HepG2 (cell line): ENCODE results near the gene FLG. TPM values are rescaled to one million over a fixed set of nuclear protein-coding genes. Genes with fewer than 3 reads are reported as not detected.
"Not testable (repeated sequence)": the region's sequence is repeated elsewhere in the genome, so short reads cannot be mapped to it uniquely, and the experiment has no call there.

Experiments used
- ATAC-seq: fragments of 200-7000 bp; cut with Tn5 transposase; 3 replicates; pipeline ENCODE4 v1.9.1; 2020; ENCODE audit warnings: mild to moderate bottlenecking, moderate library complexity
- BruUV-seq: library from RNA; stranded (reverse); fragments of 400-500 nt; replicated peaks from 2 replicates; lab custom pipeline; 2021; lab: Mats Ljungman, UMichigan
- CTCF ChIA-PET: fragments of 300-600 bp; formaldehyde crosslinking; extraction: SDS; loops from one replicate; lab custom pipeline; 2021; ENCODE audit warnings: low total read pairs, inconsistent platforms, low intra/inter-chr PET ratio; lab: Yijun Ruan, JAX
- POLR2A ChIA-PET: fragments of 350-600 bp; sonication (Branson Sonifier 250); formaldehyde crosslinking; loops from one replicate; lab custom pipeline; 2020; ENCODE audit warnings: antibody characterized with exemption, inconsistent platforms; lab: Yijun Ruan, JAX
- DNase-seq: peaks from one replicate; pipeline ENCODE4 v3.0.0-alpha.2; 2015; ENCODE audit warnings: low spot score
- FAIRE-seq: peaks from 3 replicates; lab custom pipeline; 2011; peaks lifted over from hg19 to GRCh38; lab: Jason Lieb, UNC
- H2AFZ ChIP-seq: one replicate; pipeline ENCODE4 v1.6.1; 2011; ENCODE audit warnings: low read length, inconsistent platforms
- H3K27ac ChIP-seq: fragments of 300-600 bp; 3 replicates; pipeline ENCODE4 v1.8.0; 2011; ENCODE audit warnings: mixed run types, mild to moderate bottlenecking, mixed read lengths, low read length, inconsistent platforms; ENCODE audit not compliant: insufficient read depth; ENCODE audit errors: extremely low read length
- H3K27me3 ChIP-seq, 2 experiments: fragments of 200-600 bp in 1 of 2; 2 replicates in 1 of 2; 3 replicates in 1 of 2; pipeline versions ENCODE4 v1.6.0 to v1.8.0; 2011; ENCODE audit warnings: low read length in 2 of 2, mild to moderate bottlenecking in 2 of 2, moderate library complexity in 2 of 2, inconsistent platforms in 1 of 2; ENCODE audit not compliant: insufficient read depth in 2 of 2, control insufficient read depth in 1 of 2
- H3K36me3 ChIP-seq, 2 experiments: fragments of 200-600 bp in 1 of 2; replicated peaks in 1 of 2; 2 replicates in 1 of 2; 3 replicates in 1 of 2; pipeline versions ENCODE4 v1.5.1 to v1.8.0; 2011; ENCODE audit warnings: low read length in 2 of 2, inconsistent platforms in 1 of 2; ENCODE audit not compliant: insufficient read depth in 2 of 2, control insufficient read depth in 1 of 2
- H3K4me1 ChIP-seq: 2 replicates; pipeline ENCODE4 v1.5.1; 2012; ENCODE audit warnings: low read length, inconsistent platforms; ENCODE audit not compliant: insufficient read depth
- H3K4me2 ChIP-seq: 2 replicates; pipeline ENCODE4 v1.6.0; 2011; ENCODE audit warnings: low read depth, low read length, inconsistent platforms
- H3K4me3 ChIP-seq, 3 experiments: fragments of 200-600 bp in 1 of 3; sonication (generic), shearing (Covaris generic) in 1 of 3; replicated peaks in 1 of 3; 2 replicates each; pipeline ENCODE4 v1.5.1; 2011 to 2016; ENCODE audit warnings: low read length in 3 of 3, inconsistent platforms in 2 of 3, low read depth in 2 of 3, mild to moderate bottlenecking in 2 of 3, control low read depth in 1 of 3, mixed read lengths in 1 of 3; ENCODE audit not compliant: insufficient read depth in 1 of 3
- H3K79me2 ChIP-seq: one replicate; pipeline ENCODE4 v1.6.1; 2011; ENCODE audit warnings: low read length, inconsistent platforms; ENCODE audit not compliant: insufficient read depth
- H3K9ac ChIP-seq: 2 replicates; pipeline ENCODE4 v1.6.0; 2011; ENCODE audit warnings: mild to moderate bottlenecking, low read depth, low read length, inconsistent platforms; ENCODE audit not compliant: insufficient read depth
- H3K9me3 ChIP-seq: 2 replicates; pipeline ENCODE4 v1.5.1; 2012; ENCODE audit warnings: mild to moderate bottlenecking, low read length
- H4K20me1 ChIP-seq: 2 replicates; pipeline ENCODE4 v1.6.0; 2011; ENCODE audit warnings: inconsistent platforms, mild to moderate bottlenecking, low read length, moderate library complexity; ENCODE audit not compliant: insufficient read depth
- WGBS: methylation state at CpG from one replicate; pipeline ENCODE4 v1.1.6; 2017; ENCODE audit warnings: low lambda C conversion rate; 5-methylcytosine and 5-hydroxymethylcytosine counted together
- in situ Hi-C: cut with HindIII; loops from 2 replicates; pipeline ENCODE4 v1.10.0; 2017; ENCODE audit warnings: low pct_unique_long_range_greater_than_20kb; ENCODE audit not compliant: extremely low pct_ligation_motif_present
- intact Hi-C: fragments of 100-400 bp; cut with micrococcal nuclease; formaldehyde crosslinking; loops from one replicate; pipeline ENCODE4 v1.10.0; 2022; ENCODE audit not compliant: unreplicated experiment
- polyA plus RNA-seq, 8 experiments: library from polyadenylated mRNA; depleted of rRNA in 3 of 8; stranded (reverse) in 7 of 8; unstranded in 1 of 8; fragments of >200 nt; fragmentation: Illumina TruSeq in 4 of 8; extraction: Trizol in 4 of 8; gene quantifications; 2 replicates each; pipeline versions ENCODE4 v1.2.1 to v1.2.3, GENCODE V29; 2011 to 2016; ENCODE audit warnings: low read depth in 4 of 8, missing spikeins in 1 of 8, mixed read lengths in 1 of 8; ENCODE audit not compliant: insufficient read depth in 1 of 8
- total RNA-seq, 5 experiments: library from RNA; depleted of rRNA; stranded (reverse); fragments of >200 nt; fragmentation: Illumina TruSeq; extraction: Trizol; gene quantifications; 2 replicates each; pipeline ENCODE4 v1.2.3, GENCODE V29; 2016; ENCODE audit warnings: low read depth in 1 of 5

FLG gene
- total and polyA plus RNA-seq, 2 of the 13 experiments (the other 11 are each of a cell fraction or from before 2014, with no cell fraction given), result 0.01 TPM; not detected in 1

DNA sequence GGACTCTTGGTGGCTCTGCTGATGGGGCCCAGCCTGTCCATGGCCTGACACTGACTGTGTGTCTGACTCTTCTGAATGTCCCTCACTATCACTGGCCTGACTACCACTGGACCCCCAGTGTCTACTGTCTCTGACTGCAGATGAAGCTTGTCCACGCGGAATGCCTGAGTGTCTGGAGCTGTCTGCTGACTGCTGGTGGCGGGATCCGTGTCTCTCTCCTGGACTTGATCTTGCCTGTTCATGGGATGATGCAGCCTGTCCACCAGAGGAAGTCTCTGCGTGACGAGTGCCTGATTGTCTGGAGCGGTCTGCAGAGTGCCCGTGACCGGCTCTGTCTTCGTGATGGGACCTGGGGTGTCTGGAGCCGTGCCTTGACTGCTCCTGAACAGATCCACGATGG, 20.3 kb downstream of the FLG start:
- H3K4me2 ChIP-seq, H2AFZ ChIP-seq, H3K27ac ChIP-seq, H3K27me3 ChIP-seq, ATAC-seq, H3K79me2 ChIP-seq, H3K9ac ChIP-seq, H3K4me3 ChIP-seq, H3K36me3 ChIP-seq, POLR2A ChIA-PET, H3K9me3 ChIP-seq, DNase-seq, H3K4me1 ChIP-seq, CTCF ChIA-PET, intact Hi-C loops, in situ Hi-C loops, BruUV-seq, H4K20me1 ChIP-seq, FAIRE-seq: not testable (repeated sequence)
- WGBS, result 47% methylated on average over 5 of the region's 12 CpGs

DNA sequence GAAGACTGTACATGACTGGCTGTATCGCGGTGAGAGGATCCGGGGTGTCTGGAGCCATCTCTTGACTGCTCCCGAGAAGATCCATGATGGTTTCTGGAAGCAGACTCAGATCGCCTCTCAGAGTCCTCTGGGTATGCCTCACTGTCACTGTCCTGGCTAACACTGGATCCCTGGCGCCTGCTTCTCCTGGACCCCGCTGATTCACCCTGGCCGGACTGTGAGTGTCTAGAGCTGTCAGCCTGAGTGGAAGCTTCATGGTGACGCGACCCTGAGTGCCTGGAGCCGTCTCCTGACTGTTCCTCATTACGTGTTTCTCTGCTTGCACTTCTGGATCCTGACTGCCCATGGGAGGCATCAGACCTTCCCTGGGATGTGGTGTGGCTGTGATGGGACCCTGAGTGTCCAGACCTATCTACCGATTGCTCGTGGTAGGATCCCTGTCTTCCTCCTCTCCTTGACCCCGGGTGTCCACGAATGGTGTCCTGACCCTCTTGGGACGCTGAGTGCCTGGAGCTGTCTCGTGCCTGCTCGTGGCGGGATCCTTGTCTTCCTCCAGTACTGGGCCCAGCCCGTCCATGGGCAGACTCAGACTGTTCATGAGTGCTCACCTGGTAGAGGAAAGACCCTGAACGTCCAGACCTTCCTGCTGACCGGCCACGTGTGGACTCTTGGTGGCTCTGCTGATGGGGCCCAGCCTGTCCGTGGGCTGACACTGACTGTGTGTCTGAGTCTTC, 21.7 kb downstream of the FLG start:
- H3K4me3 ChIP-seq, H3K9me3 ChIP-seq, H3K9ac ChIP-seq, CTCF ChIA-PET, ATAC-seq, H3K36me3 ChIP-seq, H3K79me2 ChIP-seq, POLR2A ChIA-PET, FAIRE-seq, H3K27me3 ChIP-seq, BruUV-seq, in situ Hi-C loops, H2AFZ ChIP-seq, H3K4me2 ChIP-seq, H3K4me1 ChIP-seq, intact Hi-C loops, H3K27ac ChIP-seq, H4K20me1 ChIP-seq, DNase-seq: not testable (repeated sequence)
- 46% methylated on average over 11 of the region's 25 CpGs for WGBS

DNA sequence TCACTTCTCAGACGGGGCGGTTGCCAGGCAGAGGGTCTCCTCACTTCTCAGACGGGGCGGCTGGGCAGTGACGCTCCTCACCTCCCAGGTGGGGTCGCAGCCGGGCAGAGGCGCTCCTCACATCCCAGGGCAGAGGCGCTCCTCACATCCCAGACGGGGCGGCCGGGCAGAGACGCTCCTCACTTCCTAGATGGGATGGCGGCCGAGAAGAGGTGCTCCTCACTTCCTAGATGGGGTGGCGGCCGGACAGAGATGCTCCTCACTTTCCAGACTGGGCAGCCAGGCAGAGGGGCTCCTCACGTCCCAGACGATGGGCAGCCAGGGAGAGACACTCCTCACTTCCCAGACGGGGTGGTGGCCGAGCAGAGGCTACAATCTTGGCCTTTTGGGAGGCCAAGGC, 68.6 kb downstream of the FLG start:
- DNase-seq, CTCF ChIA-PET, H3K9me3 ChIP-seq, BruUV-seq, H3K36me3 ChIP-seq, H2AFZ ChIP-seq, intact Hi-C loops, FAIRE-seq, H3K4me2 ChIP-seq, ATAC-seq, H4K20me1 ChIP-seq, H3K27me3 ChIP-seq, H3K9ac ChIP-seq, H3K4me3 ChIP-seq, POLR2A ChIA-PET, H3K4me1 ChIP-seq, in situ Hi-C loops, H3K79me2 ChIP-seq, H3K27ac ChIP-seq: not testable (repeated sequence)
- no CpG with 5 or more reads among the region's 21 CpGs for WGBS

Other genes with a start within 250 kb of the FLG start
- gene TCHHL1, start 236.2 kb downstream of the FLG start, total RNA-seq (2016; rRNA removed; fragmentation: Illumina TruSeq; extraction: Trizol), result not detected in 2 replicates
- gene TCHHL1, start 236.2 kb downstream of the FLG start, polyA plus RNA-seq (2011; rRNA removed), result not detected in 2 replicates
- gene TCHH, start 209.8 kb downstream of the FLG start, total RNA-seq (2016; rRNA removed; fragmentation: Illumina TruSeq; extraction: Trizol), result not detected in 2 replicates
- gene TCHH, start 209.8 kb downstream of the FLG start, polyA plus RNA-seq (2011; rRNA removed), result not detected in 2 replicates
- not detected in 2 replicates for gene RPTN, start 166.0 kb downstream of the FLG start, total RNA-seq (2016; rRNA removed; fragmentation: Illumina TruSeq; extraction: Trizol)
- gene RPTN, start 166.0 kb downstream of the FLG start, polyA plus RNA-seq (2011; rRNA removed), result not detected in 2 replicates
- not detected in 2 replicates for gene HRNR, start 101.0 kb downstream of the FLG start, total RNA-seq (2016; rRNA removed; fragmentation: Illumina TruSeq; extraction: Trizol)
- not detected in 2 replicates for gene HRNR, start 101.0 kb downstream of the FLG start, polyA plus RNA-seq (2011; rRNA removed)
- gene FLG2, start 34.8 kb upstream of the FLG start, total RNA-seq (2016; rRNA removed; fragmentation: Illumina TruSeq; extraction: Trizol), result not detected in 2 replicates
- gene FLG2, start 34.8 kb upstream of the FLG start, polyA plus RNA-seq (2011; rRNA removed), result not detected in 2 replicates
- not detected in 2 replicates for gene CRNN, start 89.0 kb upstream of the FLG start, total RNA-seq (2016; rRNA removed; fragmentation: Illumina TruSeq; extraction: Trizol)
- not detected in 2 replicates for gene CRNN, start 89.0 kb upstream of the FLG start, polyA plus RNA-seq (2011; rRNA removed)
- not detected in 2 replicates for gene LCE5A, start 185.6 kb upstream of the FLG start, total RNA-seq (2016; rRNA removed; fragmentation: Illumina TruSeq; extraction: Trizol)
- not detected in 2 replicates for gene LCE5A, start 185.6 kb upstream of the FLG start, polyA plus RNA-seq (2011; rRNA removed)
- not detected in 2 replicates for gene CRCT1, start 189.2 kb upstream of the FLG start, total RNA-seq (2016; rRNA removed; fragmentation: Illumina TruSeq; extraction: Trizol)
- gene CRCT1, start 189.2 kb upstream of the FLG start, polyA plus RNA-seq (2011; rRNA removed), result not detected in 2 replicates
- not detected in 2 replicates for gene LCE3E, start 241.5 kb upstream of the FLG start, total RNA-seq (2016; rRNA removed; fragmentation: Illumina TruSeq; extraction: Trizol)
- gene LCE3E, start 241.5 kb upstream of the FLG start, polyA plus RNA-seq (2011; rRNA removed), result not detected in 2 replicates